22Rv1 (cell line): ENCODE measurements around the gene CCDC201.

Source experiments
- ZFX ChIP-seq: fragments of 450-650 bp; IDR thresholded peaks from 2 replicates; pipeline ENCODE4 v1.6.1; 2017; ENCODE audit warnings: antibody characterized with exemption, borderline replicate concordance
- TF ChIP-seq, protein P1 (sequence below): fragments of 450-650 bp; IDR thresholded peaks from 2 replicates; pipeline ENCODE4 v1.5.1; 2017; ENCODE audit warnings: mild to moderate bottlenecking

DNA sequence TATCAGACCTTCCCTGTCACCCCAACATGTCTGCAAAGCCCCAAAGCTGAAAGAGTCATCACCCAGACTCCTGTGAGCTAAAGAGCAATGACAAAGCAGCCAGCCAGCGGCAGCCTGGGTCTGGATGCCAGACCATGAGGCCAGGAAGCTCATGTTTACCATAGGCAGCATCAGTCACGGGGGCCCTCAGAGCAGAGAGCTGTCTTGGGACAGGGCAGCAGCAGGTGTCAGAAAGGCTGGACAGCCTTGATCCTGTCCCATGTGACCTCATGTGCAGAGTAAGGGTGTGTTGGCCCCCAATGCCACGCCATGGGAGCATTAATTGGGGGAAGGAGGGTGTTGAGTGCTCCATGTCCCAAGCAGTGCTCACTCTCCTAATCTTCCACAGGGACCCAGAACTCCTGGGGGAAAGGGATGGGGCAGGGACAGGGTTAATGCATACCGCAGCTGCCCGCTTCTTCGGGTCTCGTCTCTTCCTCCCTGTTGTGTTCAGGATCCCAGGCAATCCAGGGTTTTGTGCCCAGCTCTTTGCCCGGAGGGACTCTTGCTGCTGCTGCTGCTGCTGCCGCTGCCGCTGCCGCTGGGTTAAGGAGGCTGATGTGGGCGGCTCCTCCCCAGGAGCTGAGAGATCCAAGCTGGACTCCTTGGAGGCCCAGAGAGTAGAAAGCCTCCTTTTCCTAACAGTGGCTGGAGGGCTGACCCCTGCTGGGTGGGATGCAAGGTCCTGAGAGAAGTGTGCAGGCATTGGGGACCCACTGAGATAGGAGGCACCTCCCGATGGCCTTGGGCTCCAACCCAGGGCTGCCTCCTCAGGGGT, 7.1 kb downstream of the CCDC201 start:
- TF ChIP-seq, protein P1, sequence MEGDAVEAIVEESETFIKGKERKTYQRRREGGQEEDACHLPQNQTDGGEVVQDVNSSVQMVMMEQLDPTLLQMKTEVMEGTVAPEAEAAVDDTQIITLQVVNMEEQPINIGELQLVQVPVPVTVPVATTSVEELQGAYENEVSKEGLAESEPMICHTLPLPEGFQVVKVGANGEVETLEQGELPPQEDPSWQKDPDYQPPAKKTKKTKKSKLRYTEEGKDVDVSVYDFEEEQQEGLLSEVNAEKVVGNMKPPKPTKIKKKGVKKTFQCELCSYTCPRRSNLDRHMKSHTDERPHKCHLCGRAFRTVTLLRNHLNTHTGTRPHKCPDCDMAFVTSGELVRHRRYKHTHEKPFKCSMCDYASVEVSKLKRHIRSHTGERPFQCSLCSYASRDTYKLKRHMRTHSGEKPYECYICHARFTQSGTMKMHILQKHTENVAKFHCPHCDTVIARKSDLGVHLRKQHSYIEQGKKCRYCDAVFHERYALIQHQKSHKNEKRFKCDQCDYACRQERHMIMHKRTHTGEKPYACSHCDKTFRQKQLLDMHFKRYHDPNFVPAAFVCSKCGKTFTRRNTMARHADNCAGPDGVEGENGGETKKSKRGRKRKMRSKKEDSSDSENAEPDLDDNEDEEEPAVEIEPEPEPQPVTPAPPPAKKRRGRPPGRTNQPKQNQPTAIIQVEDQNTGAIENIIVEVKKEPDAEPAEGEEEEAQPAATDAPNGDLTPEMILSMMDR = no peak
- TF ChIP-seq ZFX = no peak
